ENCODE measurements around the gene FAM32A.

FAM32A gene

GRCh38 chr19:16213076-16213475, 27.9 kb downstream of the FAM32A start:
- TF ChIP-seq CTCF (IDR thresholded peaks at IDR 0.05; ENCODE audit: low read depth, low read length, missing control alignments), result no peak
- DNase-seq (ENCODE audit: low read depth), result no peak
- H3K4me3 ChIP-seq (ENCODE audit: low read depth, low read length), result no peak overlapping the region

GRCh38 chr19:16216744-16217670, 31.8 kb downstream of the FAM32A start:
- TF ChIP-seq CTCF (IDR thresholded peaks at IDR 0.05; ENCODE audit: low read depth, low read length, missing control alignments), result no peak
- DNase-seq (ENCODE audit: low read depth), result no peak
- no peak overlapping the region for H3K4me3 ChIP-seq (ENCODE audit: low read depth, low read length)

- TF ChIP-seq CTCF (IDR thresholded peaks at IDR 0.05; ENCODE audit: low read depth, low read length, missing control alignments), result no peak
- H3K4me3 ChIP-seq (ENCODE audit: low read depth, low read length), result no peak overlapping the region
- DNase-seq (ENCODE audit: low read depth), result no peak
These were observed 32.7 kb downstream of the FAM32A start for GRCh38 chr19:16217716-16218451.

- no peak for DNase-seq (ENCODE audit: low read depth)
- TF ChIP-seq CTCF (IDR thresholded peaks at IDR 0.05; ENCODE audit: low read depth, low read length, missing control alignments), result no peak
- no peak overlapping the region for H3K4me3 ChIP-seq (ENCODE audit: low read depth, low read length)
These were observed 33.6 kb downstream of the FAM32A start for GRCh38 chr19:16218851-16219250.

- no peak for TF ChIP-seq CTCF (IDR thresholded peaks at IDR 0.05; ENCODE audit: low read depth, low read length, missing control alignments)
- DNase-seq (ENCODE audit: low read depth), result no peak
- H3K4me3 ChIP-seq (ENCODE audit: low read depth, low read length), result no peak overlapping the region
These were observed 37.6 kb downstream of the FAM32A start for GRCh38 chr19:16222806-16223205.

- H3K4me3 ChIP-seq (ENCODE audit: low read depth, low read length), result no peak overlapping the region
- TF ChIP-seq CTCF (IDR thresholded peaks at IDR 0.05; ENCODE audit: low read depth, low read length, missing control alignments), result no peak
- DNase-seq (ENCODE audit: low read depth), result no peak
These were observed 38.5 kb downstream of the FAM32A start for GRCh38 chr19:16223746-16224145.
